Measurements from ENCODE around the gene OXSR1. TPM values are rescaled to one million over a fixed set of nuclear protein-coding genes. Genes with fewer than 3 reads are reported as not detected.

OXSR1 gene
- total and polyA plus RNA-seq, 12 donors: 13.7 to 38.4 (median 31.2) TPM

DNA sequence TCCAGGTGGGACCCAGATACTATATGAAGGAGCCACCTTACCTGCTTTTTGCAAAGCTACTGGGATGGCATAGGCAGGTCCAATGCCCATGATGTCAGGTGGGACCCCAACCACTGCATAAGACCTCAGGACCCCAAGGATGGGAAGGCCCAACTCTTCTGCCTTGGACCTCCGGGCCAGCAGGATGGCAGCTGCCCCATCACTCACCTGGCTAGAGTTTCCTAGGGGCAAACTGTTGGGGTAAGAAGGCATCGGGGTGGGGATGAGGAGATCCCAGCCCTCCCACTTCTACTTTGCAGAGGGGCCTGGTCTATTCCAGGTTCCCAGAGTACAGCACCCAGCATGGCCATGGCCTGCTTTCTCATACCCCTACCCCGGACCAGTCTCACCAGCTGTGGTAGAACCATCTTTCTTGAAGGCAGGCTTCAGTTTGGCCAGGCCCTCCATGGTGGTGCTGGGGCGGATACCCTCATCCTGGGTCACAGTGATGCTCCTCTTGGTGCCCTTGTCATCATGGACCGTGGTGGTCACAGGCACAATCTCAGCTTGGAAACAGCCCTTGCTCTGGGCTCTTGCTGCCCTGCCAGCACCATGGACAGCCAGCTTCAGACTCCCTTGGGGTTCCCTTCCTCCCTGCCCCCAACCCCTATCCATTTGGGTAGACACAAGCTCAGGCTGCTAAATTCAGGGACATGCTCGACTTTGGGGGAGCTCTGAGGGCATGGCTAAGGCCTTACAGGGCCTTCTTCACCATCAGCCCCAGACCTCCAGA is 39.0 kb upstream of the OXSR1 start:
- no peak overlapping the region for H3K27ac ChIP-seq
- no peak for ATAC-seq
- H3K36me3 ChIP-seq: peaks cover 0 to 100% (median 75%) of the 10 kb centered on the region in 9 donors
- TF ChIP-seq, protein P1, sequence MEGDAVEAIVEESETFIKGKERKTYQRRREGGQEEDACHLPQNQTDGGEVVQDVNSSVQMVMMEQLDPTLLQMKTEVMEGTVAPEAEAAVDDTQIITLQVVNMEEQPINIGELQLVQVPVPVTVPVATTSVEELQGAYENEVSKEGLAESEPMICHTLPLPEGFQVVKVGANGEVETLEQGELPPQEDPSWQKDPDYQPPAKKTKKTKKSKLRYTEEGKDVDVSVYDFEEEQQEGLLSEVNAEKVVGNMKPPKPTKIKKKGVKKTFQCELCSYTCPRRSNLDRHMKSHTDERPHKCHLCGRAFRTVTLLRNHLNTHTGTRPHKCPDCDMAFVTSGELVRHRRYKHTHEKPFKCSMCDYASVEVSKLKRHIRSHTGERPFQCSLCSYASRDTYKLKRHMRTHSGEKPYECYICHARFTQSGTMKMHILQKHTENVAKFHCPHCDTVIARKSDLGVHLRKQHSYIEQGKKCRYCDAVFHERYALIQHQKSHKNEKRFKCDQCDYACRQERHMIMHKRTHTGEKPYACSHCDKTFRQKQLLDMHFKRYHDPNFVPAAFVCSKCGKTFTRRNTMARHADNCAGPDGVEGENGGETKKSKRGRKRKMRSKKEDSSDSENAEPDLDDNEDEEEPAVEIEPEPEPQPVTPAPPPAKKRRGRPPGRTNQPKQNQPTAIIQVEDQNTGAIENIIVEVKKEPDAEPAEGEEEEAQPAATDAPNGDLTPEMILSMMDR (IDR thresholded peaks at IDR 0.05): no peak
- no peaks in the 10 kb centered on the region for H3K9me3 ChIP-seq
- peaks cover 0 to 41% (median 19%) of the 10 kb centered on the region in 9 donors for H3K4me1 ChIP-seq
- DNase-seq: no peak
- no peaks in the 10 kb centered on the region for H3K27me3 ChIP-seq
- no peak overlapping the region for H3K4me3 ChIP-seq
- 94 to 98% methylated on average over 6 of the region's 6 CpGs for WGBS, 2 donors
- intact Hi-C loops (cut with DNase I): loop anchor here in 1 of 10 donors (10.0 kb wide), 1 partner anchor 348 kb away; no protein-coding TSS in a partner anchor

DNA sequence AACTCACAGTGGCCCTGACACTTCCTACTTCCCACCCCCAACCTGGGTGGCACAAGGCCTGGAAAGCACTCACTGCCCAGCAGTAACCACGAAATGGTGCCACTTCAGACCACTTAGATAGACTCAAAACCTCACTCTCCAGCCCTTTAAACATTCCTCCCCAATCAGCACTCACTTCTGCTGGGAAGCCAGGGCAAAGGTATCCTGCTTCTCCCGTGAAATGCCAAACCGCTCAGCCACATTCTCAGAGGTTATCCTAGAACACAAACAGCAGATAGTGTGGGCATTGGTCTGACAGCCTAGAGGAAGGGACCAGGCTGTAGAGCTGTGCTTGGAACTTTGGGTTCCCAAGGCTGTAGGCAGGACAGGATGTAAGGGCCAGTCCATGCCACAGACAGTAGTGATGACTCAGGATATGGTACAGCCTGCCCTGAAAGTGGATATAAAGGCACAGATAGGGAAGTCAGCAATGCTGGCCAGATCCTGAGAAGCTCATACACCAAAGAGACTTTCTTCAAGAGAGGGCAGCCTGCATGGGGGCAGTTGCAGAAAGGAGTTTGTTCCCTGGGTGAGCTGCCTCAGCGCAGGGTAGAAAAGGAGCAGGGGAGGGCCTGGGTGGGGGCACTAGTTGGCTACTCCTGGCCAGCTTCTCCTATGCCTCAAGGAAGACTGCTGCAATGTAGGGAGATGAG is 37.6 kb upstream of the OXSR1 start:
- peaks cover 0 to 100% (median 73%) of the 10 kb centered on the region in 9 donors for H3K36me3 ChIP-seq

DNA sequence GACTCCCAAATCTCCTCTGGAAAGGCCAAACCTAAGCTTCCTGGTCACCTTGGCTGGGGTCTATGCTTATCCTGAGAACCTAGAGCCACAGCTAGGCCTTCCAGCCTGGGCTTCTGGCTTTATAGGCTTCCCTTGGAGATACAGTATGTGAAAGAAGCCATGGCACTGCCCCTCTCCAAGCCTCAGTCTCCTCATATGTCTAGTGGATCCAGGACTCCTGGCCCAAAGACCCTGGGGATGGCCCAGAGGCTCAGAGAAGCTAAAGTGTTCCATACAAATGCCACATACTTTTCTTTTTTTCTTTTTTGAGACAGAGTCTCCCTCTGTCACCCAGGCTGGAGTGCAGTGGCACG is 37.1 kb upstream of the OXSR1 start:
- ATAC-seq: no peak
- WGBS, 2 donors: 94 to 96% methylated on average over 1 of the region's 1 CpG

More for the DNA sequence above, 37.6 kb upstream of the OXSR1 start:
- WGBS, 2 donors: 72 to 75% methylated on average over 4 of the region's 4 CpGs
- Histone ChIP-seq H3K27me3 (no peaks in the 10 kb centered on the region), H3K4me1 (peaks cover 0 to 46% (median 23%) of the 10 kb centered on the region in 9 donors), H3K4me3 (no peak overlapping the region), H3K27ac (peak overlapping the region in 8 of 10 donors; percentile 3 to 62 (median 40)), H3K9me3 (no peaks in the 10 kb centered on the region)
- intact Hi-C loops (cut with DNase I): loop anchor here in 1 of 10 donors (10.0 kb wide), 1 partner anchor 347 kb away; no protein-coding TSS in a partner anchor
- no peak for DNase-seq
- peak in 6 of 8 donors; percentile 13 to 52 (median 32) for ATAC-seq
- TF ChIP-seq, protein P1 (IDR thresholded peaks at IDR 0.05): no peak

More for the DNA sequence above, 37.1 kb upstream of the OXSR1 start:
- TF ChIP-seq, protein P1 (IDR thresholded peaks at IDR 0.05): no peak
- intact Hi-C loops (cut with DNase I): loop anchor here in 1 of 10 donors (10.0 kb wide), 1 partner anchor 347 kb away; no protein-coding TSS in a partner anchor
- Histone ChIP-seq H3K36me3 (peaks cover 0 to 100% (median 73%) of the 10 kb centered on the region in 9 donors), H3K27ac (peak overlapping the region in 8 of 10 donors; percentile 3 to 62 (median 40)), H3K9me3 (no peaks in the 10 kb centered on the region), H3K4me3 (no peak overlapping the region), H3K4me1 (peaks cover 0 to 46% (median 23%) of the 10 kb centered on the region in 9 donors), H3K27me3 (no peaks in the 10 kb centered on the region)
- no peak for DNase-seq
